ENCODE measurements around the gene RSRC1. TPM values are rescaled to one million over a fixed set of nuclear protein-coding genes. Genes with fewer than 3 reads are reported as not detected.
A peak's percentile ranks its signal among the peaks of the same experiment; 100 is the strongest.
"Not testable (repeated sequence)": the region's sequence is repeated elsewhere in the genome, so short reads cannot be mapped to it uniquely, and the experiment has no call there.

The RSRC1 gene
- total RNA-seq, 1 experiment from 2014 or later: 49.4 TPM

GRCh38 chr3:158111861-158112260 is 2.0 kb downstream of the RSRC1 start:
- Histone ChIP-seq H3K9me3 (ENCODE audit: control insufficient read depth, insufficient read depth, low read depth, low read length) (no peaks in the 10 kb centered on the region), H3K36me3 (ENCODE audit: control insufficient read depth, insufficient read depth, low read length) (peaks cover 4% of the 10 kb centered on the region; the same call in 1 of the 2 replicates), H3K4me1 (ENCODE audit: control insufficient read depth, insufficient read depth, low read length) (peaks cover 23% of the 10 kb centered on the region), H3K27me3 (ENCODE audit: control insufficient read depth, insufficient read depth, low read length) (no peaks in the 10 kb centered on the region), H3K4me3 (ENCODE audit: low read depth in 2 of 2, low read length in 2 of 2) (no peak overlapping the region), H3K27ac (ENCODE audit: low read length) (peak overlapping the region; percentile 45; the same call in 1 of the 2 replicates)
- in situ Hi-C loops (cut with HindIII; ENCODE audit: low pct_unique_long_range_greater_than_20kb, low sequenced_read_pairs) (no loop called here), intact Hi-C loops (cut with micrococcal nuclease; ENCODE audit: unreplicated experiment) (no loop called here)
- BruUV-seq (replicated peaks): no TSS peak
- CTCF ChIA-PET: no interaction called here
- POLR2A ChIA-PET: no interaction called here
- DNase-seq (ENCODE audit: low read depth, low spot score) (no peak), ATAC-seq (no peak)
- no peak for TF ChIP-seq TCF7L2 (IDR thresholded peaks at IDR 0.05; ENCODE audit: low read depth, low read length)
- TF ChIP-seq CTCF (IDR thresholded peaks at IDR 0.05): no peak
- no peak for TF ChIP-seq REST (IDR thresholded peaks at IDR 0.05; ENCODE audit: insufficient read depth in 1 of 2, low read depth in 2 of 2, low read length in 1 of 2)
- no peak for TF ChIP-seq POLR2AphosphoS5 (IDR thresholded peaks at IDR 0.05; ENCODE audit: low read depth, low read length)
- TF ChIP-seq SIN3A (IDR thresholded peaks at IDR 0.05; ENCODE audit: borderline replicate concordance, insufficient read depth, low read depth, low read length): no peak

- BruUV-seq (replicated peaks); CTCF ChIA-PET; ATAC-seq; H3K9me3 ChIP-seq (ENCODE audit: control insufficient read depth, insufficient read depth, low read depth, low read length); POLR2A ChIA-PET; H3K27ac ChIP-seq (ENCODE audit: low read length); in situ Hi-C loops (cut with HindIII; ENCODE audit: low pct_unique_long_range_greater_than_20kb, low sequenced_read_pairs); H3K27me3 ChIP-seq (ENCODE audit: control insufficient read depth, insufficient read depth, low read length); H3K4me3 ChIP-seq (ENCODE audit: low read depth in 2 of 2, low read length in 2 of 2); DNase-seq (ENCODE audit: low read depth, low spot score); H3K36me3 ChIP-seq (ENCODE audit: control insufficient read depth, insufficient read depth, low read length); intact Hi-C loops (cut with micrococcal nuclease; ENCODE audit: unreplicated experiment): not testable (repeated sequence)
- peaks cover 19% of the 10 kb centered on the region for H3K4me1 ChIP-seq (ENCODE audit: control insufficient read depth, insufficient read depth, low read length)
Observed at GRCh38 chr3:158113595-158113994, 3.7 kb downstream of the RSRC1 start.

- ChIA-PET CTCF (interaction anchor here (0.7 kb wide), 1 partner anchor 314 kb away, joined by 7 read pairs; no protein-coding TSS in a partner anchor), POLR2A (interaction anchor here (0.7 kb wide), 1 partner anchor 45 kb away, joined by 4 read pairs; no protein-coding TSS in a partner anchor)
- H3K27me3 ChIP-seq (ENCODE audit: control insufficient read depth, insufficient read depth, low read length): no peaks in the 10 kb centered on the region
- BruUV-seq (replicated peaks): no TSS peak
- ATAC-seq (no peak), DNase-seq (ENCODE audit: low read depth, low spot score) (no peak)
- intact Hi-C loops (cut with micrococcal nuclease; ENCODE audit: unreplicated experiment) (no loop called here), in situ Hi-C loops (cut with HindIII; ENCODE audit: low pct_unique_long_range_greater_than_20kb, low sequenced_read_pairs) (no loop called here)
- no peaks in the 10 kb centered on the region; the same call in 1 of the 2 replicates for H3K9me3 ChIP-seq (ENCODE audit: control insufficient read depth, insufficient read depth, low read depth, low read length)
- H3K4me3 ChIP-seq (ENCODE audit: low read depth in 2 of 2, low read length in 2 of 2): no peak overlapping the region
- no peaks in the 10 kb centered on the region for H3K4me1 ChIP-seq (ENCODE audit: control insufficient read depth, insufficient read depth, low read length)
- no peak overlapping the region for H3K27ac ChIP-seq (ENCODE audit: low read length)
- no peaks in the 10 kb centered on the region for H3K36me3 ChIP-seq (ENCODE audit: control insufficient read depth, insufficient read depth, low read length)
- TF ChIP-seq SIN3A (IDR thresholded peaks at IDR 0.05; ENCODE audit: borderline replicate concordance, insufficient read depth, low read depth, low read length) (no peak), REST (IDR thresholded peaks at IDR 0.05; ENCODE audit: insufficient read depth in 1 of 2, low read depth in 2 of 2, low read length in 1 of 2) (no peak), CTCF (IDR thresholded peaks at IDR 0.05) (no peak), TCF7L2 (IDR thresholded peaks at IDR 0.05; ENCODE audit: low read depth, low read length) (no peak), POLR2AphosphoS5 (IDR thresholded peaks at IDR 0.05; ENCODE audit: low read depth, low read length) (no peak)
Observed at GRCh38 chr3:158120330-158120729, 10.4 kb downstream of the RSRC1 start.
